LoVo (cell line): ENCODE results near the gene ITPK1.

Source experiments
- DNase-seq: peaks from one replicate; pipeline ENCODE4 v3.0.0-alpha.2; 2016; ENCODE audit warnings: low spot score

The ITPK1 gene

DNA sequence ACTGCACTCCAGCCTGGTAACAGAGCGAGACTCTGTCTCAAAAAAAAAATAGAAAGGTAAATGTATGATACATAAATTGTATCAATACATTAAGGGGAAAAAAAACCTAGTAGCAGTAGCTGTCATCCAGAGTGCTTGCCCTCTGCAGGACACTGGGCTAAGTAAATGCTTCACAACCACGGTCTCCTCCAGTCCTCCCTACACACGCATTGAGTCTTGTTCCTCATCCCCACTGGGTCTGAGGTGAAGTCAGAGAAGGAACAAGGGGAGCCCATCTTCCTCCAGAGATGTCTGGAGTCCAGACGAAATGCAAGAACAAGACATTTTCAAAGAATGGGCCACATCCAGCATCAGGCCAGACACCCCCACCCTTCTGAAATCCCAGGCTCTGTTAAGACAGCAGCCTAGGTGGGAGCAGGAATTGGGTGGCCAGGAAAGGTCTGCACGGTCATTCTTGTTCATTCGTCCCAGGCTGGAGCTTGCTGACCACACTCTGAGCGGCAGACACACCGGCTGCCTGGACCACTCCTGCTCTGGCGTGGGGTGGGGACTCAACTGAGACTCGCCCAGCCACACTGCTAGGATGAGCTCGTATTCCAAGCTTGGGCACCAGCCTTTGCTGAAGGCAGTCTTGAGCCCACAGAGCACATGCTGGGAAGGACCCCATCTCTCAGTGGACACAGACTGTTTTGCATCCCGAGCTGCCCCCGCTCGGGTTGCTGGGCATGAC lies 147.3 kb downstream of the ITPK1 start:
- no peak for DNase-seq

DNA sequence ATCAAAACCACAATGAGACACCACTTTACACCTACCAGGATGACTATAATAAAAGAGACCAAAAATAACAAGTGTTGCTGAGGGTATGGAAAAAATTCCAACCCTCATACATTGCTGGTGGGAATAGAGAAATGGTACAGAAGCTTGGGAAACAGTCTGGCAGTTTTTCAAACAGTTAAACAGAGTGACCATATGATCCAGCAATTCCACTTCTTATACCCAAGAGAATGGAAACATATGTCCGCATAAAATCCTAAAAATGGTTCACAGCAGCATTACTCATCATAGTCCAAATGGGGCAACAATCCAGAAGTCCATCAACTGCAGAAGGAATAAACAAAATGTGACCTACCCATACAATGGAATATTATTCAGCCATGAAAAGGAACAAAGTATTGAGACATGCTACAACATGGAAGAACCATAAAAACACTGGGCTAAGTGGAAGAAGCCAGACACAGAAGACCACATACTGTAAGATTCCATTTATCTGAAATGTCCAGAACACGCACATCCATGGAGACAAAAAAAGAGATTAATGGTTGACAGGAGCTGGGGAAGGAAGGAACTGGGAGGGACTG lies 148.3 kb downstream of the ITPK1 start:
- DNase-seq: no peak

DNA sequence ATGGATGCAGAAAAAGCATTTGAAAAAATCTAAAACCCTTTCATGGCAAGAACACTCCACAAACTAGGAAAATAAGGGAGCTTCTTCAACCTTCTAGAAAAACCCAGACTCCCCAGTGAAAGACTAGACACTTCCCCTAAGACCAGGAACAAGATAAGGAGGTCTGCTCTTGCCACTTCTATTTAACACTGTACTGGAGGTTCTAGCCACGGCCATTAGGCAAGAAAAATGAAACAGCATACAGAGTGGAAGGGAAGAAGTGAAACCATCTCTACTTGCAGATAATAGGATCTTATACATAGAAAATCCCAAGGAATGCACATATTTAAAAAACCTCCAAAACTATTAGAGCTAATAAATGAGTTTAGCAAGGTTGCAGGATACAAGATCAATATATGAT lies 150.4 kb downstream of the ITPK1 start:
- DNase-seq: no peak

DNA sequence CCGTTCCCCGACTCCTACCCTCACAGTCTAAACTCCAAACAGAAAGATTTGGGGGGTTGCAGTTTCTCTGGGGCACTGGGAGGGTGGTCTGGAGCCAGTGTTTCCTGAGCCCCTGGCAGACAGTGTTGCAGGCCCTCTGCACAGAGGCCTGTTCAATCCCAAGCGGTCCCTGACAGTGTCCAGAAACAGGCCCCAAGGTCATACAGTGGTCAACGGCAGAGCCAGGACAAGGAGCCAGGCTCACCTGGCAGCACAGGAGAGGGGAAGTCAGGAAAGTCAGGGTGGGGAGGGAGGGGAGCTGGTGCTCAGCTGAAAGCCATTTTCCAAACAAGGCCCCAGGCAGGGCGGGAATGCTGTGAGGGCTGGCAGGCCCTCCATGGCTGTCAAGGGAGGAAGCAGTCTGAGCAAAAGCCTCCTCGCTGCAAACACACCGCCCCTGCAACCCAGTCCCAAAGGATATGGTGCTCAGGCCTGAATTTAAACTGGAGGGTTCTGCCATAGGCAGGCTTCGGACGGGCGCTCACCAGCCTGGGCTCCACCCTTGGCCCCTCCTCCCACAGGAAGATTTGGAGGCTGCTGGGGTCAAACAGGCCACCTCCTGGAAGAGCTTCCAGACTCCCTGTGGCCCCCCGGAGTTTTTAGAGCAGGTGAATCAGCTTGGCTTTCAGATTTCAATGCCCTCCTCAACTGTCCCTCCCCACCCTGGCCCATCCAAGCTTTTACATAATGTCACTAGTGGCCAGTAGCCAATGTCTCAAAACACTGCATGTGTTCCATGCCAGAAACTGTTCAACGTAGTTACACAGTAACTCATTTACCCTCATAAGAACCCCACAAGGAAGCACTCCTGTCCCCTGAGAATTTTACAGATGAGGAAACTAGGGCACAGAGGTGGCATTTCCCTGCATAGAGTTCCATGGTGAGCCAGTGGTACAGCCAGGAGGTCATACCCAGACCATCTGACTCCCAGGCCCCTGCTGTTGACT lies 151.3 kb downstream of the ITPK1 start:
- no peak for DNase-seq

DNA sequence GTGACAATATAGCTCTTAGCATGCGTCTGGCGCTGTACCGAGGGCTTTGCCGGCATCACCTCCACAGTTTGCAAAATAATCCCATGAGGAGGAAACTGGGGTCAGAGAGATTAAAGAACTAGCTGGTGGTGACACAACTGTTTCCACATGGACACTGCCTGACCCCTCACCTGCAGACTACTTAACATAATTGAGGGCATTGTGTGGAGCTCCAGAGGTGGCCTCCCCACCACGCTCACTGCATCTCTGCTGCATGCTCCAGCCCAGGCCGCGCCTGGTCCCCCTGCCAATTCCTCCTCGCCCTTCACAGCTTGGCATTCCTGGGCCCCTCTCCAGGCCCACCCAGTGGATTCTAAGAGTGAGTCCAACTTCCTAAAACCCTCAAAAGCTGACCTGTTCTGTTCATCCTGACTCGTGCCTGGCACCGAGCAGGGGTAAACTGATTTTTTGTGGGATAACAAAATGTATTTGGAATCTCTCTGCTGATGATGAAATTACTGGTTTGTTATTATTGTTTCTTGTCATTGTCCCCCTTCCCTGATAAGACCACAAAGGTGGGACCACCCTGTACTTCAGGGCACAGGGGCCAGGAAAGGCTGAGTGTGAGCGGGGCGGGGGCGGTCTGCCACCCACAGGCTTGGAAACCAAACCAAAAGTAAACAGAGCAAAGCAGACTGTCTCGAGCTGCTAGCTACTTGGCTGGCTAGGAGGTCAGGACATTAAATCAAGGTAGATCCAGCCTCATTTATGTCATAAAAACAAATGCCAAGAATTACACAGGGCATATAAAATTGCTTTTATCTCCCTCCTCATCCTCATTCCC lies 152.2 kb downstream of the ITPK1 start:
- no peak for DNase-seq

DNA sequence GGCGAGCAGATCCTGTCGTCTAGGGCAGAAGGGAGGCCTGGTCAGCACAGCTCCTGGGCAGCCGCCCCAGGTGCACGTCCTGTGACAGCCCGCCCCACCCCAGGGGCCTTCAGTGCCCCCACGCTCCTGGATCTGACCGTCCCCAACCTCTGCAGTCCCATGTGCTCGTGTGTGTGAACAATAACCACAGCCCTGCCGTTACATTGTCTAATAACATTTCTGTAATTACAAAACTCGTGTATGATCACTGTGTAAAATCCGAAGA lies 153.0 kb downstream of the ITPK1 start:
- DNase-seq: no peak

DNA sequence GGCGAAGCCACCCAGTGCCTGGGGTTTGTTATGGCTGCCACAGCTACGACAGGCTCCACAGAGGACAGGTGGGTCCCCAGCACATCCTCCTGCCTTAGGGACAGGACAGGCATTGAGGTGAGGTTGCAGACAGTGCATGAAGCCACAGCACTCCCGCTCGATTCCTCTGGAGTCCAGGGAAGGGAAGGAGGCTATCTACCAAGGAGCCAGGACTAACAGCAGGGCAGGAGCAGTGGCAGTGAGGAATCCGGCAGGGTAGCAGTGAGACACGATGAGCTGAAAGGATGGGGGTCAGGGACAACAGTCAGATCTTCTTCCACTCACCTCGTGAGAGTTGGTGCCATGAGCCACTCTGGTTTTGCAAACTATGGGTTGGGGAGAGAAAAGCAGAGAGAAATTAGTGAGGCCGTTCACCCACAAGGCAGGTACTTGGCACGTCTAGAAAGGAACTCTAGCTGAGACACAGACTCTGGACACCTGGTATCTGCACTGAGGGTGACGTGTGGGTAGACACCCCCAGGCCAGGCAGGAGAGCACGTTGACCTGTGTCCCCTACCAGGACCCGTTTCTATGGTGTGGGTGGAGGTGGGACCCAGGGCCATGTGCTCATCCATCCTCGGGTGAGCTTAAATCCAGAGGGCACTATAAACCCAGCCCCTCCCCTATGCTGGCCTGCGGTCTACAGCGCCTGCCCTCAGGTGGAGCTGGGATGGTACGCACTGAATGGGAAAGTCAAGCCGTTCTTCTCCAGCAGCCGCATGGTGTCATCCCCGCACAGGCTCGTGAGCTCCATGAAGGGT lies 153.5 kb downstream of the ITPK1 start:
- DNase-seq: no peak

DNA sequence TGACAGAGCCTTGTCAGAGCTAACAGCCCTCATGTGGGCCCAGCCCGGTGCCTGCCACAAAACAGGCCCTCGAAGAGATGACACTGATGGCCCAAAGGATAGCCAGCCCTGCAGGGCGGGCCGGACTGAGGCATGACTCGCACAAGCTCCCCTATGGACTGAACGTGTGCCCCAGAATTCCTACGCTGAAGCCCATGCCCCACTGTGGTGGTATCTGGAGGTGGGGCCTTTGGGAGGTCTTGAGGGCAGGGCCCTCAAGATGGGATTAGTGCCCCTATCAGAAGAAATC lies 154.2 kb downstream of the ITPK1 start:
- no peak for DNase-seq

DNA sequence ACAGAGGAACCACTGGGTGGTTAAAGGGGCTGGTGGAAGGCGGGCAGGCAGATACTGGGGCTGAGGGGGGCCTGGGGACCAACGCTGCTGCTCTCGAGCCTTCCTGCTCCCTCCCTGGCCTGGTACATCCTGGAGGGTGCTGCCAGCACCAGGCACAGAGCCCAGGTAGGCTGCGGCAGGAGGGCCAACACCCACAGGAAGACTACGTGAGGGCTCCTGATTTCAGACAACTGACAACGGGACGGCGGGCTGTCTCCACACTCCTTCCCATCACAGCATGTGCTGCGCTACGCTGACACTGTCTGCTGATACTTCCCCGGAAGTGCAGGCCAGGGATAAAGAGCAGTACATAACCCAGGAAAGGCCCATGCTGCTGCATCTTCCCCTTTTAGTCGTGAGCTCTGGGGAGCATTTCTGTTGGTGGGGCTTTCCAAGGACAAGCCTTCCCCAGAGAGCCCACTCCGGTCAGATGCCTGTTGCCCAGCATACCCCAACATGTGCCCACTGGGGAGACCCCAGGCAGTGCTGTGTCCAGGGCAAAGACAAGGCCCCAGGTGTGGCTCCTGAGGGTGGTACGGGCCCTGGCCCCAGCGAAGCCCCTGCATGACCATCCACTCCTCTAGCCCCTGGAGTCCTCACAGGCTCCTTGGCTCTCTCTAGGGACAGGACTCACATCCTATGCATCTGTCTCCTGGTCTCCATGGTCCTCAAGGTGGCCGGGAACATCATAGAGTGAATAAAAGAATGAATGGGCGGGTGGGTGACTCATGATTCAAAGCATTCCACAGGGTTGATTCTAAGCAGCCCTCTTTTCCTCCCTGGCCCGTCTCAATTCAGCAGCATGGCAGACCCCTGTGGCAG lies 154.8 kb downstream of the ITPK1 start:
- no peak for DNase-seq

DNA sequence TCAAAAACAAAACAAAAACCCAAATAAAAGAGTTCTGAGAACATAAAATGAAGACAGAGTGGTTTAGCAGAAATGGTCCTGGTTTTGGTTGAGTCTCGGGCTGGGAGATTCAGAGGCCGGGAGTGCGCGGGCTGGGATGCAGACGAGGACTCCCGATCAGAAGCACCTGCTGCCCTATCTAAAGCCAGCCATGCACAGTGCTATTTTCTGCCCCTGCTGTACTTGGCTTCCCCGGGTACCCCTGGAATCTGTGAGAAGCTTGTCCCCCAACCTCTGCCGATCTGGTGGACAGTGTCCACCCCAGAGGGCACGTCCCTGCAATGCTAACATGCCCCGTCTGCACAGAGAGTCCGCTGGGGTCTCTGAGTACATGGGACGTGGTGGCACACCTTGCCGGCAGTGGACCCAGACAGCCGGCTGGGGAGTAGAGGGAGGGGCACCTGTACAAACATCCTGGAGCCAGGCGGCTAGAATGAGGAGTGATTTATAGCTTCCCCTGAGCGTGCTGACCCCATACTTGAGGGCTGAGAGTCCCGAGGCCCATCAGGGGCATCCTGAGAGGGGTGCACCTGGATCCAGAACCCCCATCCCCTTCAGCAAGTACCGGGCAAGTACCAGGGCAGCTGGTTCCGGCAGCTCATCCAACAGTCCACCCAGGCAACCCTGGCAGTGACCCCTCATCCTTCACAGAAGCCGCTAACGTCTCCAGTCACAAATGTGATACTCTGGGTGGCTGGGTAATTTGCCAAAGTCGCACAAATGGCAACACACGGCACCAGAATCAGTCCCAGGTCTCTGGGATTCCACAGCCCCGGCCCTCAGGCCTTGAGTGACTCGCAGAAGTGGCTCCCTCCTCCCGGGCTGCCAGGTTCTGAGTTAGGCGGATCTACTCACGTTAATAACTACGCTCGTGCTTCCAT lies 155.7 kb downstream of the ITPK1 start:
- DNase-seq: no peak

DNA sequence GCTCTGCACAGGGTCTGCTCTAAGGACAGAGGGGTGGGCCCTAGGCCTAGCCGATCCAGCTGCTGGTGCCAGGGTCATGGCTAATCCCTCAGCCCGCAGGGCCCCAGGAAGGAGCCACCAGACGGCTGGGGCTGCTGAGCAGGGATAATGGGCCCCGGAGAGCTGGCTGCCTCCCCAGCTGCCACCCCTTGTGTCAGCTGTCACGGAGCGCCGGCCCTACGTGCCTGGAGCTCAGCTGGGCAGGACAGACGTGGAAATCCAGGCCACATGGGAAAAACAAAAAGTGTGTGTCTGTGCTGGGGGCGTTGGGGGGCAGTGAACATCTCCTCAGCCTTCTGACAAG lies 156.6 kb downstream of the ITPK1 start:
- no peak for DNase-seq

DNA sequence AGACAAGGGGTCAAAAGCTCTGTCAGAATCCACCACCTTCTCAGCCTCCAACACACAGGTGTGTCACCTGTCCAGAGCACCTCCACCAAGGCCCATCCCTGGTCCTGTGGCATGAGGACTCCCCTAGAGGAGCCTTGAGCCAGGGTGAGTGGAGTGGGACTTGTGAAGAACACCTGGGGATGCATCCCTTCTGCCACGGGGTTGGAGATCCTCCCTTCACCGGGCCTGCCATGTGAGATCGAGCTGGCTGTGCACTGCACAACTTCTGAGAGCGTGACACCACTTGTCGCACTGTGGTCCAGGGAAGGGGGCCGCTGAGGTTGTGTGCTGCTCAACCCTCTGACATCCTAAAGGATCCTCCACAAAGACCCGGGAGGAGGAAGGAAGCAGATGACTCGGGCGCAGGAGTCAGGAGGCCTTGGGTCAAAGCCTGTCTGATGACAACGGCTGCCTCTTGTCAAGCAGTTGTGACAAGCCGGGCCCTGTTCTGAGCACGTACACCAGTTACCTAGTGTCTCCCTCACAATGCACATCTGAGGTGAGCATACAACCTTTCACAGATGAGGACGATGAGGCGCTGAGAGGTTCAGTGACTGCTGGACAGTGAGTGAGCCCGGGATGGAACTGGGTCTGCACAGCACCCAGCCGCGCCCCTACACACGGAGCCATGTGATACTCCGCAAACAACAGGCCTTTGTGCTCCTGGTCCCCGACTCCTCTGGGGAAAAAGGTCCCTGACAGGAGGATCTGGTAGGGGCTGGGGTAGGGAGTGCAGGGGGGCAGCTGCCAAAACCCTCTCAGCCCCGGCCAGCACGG lies 157.1 kb downstream of the ITPK1 start:
- DNase-seq: no peak

DNA sequence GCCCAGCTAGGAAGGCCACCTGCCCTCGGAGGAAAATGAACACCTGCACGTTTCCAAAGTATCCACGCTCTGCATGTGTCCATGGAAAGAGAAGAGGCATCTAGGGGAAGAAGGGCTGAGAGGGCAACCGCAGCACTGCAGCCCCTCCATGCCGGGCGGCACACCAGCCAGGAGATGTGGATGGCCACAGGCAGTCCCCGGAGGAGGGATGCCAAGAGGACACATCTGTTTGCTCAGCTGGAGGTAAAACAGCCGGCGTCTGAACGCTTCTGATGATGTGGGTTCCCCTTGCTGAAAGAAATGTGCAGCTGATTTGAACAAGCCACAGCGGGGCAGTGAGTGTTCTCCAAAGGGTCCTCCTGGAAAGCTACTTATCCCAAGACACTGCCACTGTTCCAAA lies 158.8 kb downstream of the ITPK1 start:
- no peak for DNase-seq

DNA sequence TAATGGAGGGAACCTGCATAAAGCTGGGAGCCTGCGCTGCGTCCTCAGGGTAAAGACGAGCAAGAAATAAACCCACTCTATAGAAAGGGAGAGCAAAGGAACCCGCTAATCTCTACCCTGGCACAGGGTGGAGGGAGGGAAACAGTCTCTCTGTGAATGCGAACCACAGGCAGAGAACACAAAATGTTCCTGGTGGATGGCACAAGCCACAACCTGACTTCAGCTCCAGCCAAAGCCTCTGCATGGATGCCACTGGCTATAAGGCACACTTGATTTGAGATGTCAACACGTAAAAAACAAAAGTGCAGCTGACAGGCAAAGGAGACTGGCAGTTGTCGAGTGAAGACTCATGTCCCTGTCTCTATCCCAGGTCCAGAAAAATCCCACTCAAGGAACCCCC lies 160.3 kb downstream of the ITPK1 start:
- no peak for DNase-seq

DNA sequence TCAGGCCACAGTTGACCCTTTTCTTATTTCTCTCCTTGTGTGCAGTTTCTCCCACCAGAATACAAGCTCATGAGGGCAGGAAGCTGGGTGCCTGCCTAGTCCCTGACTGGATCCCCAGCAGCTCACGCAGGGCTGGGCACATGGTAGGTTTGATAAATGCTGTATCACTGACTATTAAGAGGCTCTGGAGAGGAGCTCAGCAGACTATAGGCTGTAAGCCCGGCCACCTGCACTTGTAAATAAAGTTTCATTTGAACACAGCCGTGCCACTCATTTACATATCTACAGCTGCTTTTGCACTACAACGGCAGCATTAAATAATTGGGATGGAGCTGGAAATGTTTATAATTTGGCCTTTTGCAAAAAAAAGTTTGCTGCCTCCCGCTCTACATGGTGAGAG lies 160.8 kb downstream of the ITPK1 start:
- DNase-seq: no peak

DNA sequence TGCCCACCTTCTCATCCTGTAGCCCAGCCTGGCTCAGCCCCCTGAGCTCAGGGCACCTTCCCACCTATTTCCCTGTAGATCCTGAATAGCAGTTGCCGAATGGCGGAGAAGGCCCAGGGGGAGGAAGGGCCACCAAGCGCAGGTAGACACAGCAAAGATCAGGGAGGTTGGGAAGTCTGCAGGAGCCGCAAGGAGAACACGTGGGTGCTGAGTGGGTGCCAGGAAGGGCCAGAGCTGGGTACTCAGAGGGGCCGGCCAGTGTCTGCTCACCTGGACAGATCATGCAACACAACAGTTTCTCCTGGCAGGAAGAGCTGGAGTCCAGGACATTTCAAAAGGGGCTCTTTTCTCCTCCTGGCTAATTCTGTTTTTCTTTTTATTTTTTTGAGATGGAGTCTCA lies 162.2 kb downstream of the ITPK1 start:
- no peak for DNase-seq

DNA sequence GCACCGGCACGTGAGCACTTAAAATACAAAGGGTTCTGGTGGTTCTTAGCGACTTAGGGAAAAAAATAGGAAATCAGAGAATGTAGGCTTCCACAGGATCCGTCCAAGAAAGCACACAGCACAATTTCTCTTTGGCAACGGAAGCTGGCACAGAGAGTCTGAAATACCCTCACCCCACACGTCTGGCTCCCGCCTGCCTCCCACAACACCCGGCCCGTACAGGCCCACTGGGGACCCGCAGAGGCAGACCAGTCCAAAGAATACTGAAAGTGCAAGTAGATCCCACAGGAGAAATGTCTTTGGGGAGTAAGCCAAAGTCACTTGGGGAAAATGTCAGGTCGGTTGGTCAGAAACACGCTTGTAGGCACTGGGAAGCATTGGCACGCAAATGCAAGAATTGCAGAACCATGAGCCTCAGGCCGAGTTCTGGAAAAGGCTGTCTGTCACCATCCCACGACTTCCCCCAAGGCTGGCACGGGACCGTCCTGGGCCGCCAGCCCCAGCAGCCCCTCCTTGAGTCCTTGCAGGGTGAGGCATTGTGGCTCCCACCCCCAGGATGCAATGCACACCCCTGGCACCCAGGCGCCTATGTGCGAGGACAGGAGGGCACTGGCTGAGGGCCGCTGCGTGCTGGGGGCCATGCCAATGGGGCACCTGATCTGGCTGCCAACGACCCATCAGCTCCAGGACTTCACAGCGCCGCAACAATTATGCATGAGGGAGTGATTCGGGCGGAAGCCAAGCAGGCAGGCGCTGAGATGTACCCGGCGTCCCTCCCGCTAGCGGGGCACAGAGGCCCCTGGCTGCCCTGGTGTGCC lies 163.0 kb downstream of the ITPK1 start:
- no peak for DNase-seq

DNA sequence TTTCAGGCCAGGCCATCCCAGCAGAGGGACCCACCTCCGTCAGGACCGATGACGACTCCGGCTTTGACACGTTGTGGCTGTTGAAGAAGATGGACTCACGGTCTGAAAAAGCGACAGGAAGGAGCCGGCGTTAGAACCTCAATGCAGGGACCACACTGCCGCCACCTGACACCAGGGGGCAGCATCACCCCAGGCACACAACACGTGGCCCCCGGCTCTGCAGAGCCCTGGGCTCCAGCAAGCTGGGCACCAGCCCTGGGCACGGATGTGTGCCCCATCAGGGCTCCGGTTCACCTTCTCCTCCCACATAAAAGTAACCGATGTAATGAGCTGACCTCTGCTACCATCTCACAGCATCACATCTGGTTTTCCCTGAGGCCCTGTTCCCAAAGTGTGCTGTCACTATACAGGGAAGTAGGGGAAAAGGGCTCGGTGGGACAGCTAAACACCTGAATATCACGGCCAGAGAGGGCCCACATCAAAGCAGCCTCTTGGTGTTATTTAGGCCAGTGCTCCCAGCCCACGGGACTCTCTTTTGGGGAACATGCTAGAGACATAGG lies 163.7 kb downstream of the ITPK1 start:
- peak; percentile 54 for DNase-seq
